ENCODE measurements around the gene PBX3.

The PBX3 gene

GRCh38 chr9:125988479-125989050 lies 241.4 kb downstream of the PBX3 start:
- no peak overlapping the region for H3K4me3 ChIP-seq (ENCODE audit: control insufficient read depth, low read depth, low read length)
- no peak for DNase-seq (ENCODE audit: low read depth)
- no peak for TF ChIP-seq CTCF (IDR thresholded peaks at IDR 0.05; ENCODE audit: control insufficient read depth, insufficient read depth, low read depth, low read length, missing control alignments)

GRCh38 chr9:125989090-125989501 lies 241.9 kb downstream of the PBX3 start:
- TF ChIP-seq CTCF (IDR thresholded peaks at IDR 0.05; ENCODE audit: control insufficient read depth, insufficient read depth, low read depth, low read length, missing control alignments): no peak
- DNase-seq (ENCODE audit: low read depth): no peak
- no peak overlapping the region for H3K4me3 ChIP-seq (ENCODE audit: control insufficient read depth, low read depth, low read length)

- no peak for DNase-seq (ENCODE audit: low read depth)
- TF ChIP-seq CTCF (IDR thresholded peaks at IDR 0.05; ENCODE audit: control insufficient read depth, insufficient read depth, low read depth, low read length, missing control alignments): no peak
- H3K4me3 ChIP-seq (ENCODE audit: control insufficient read depth, low read depth, low read length): no peak overlapping the region
Measured at GRCh38 chr9:125989524-125990180, 242.5 kb downstream of the PBX3 start.

- H3K4me3 ChIP-seq (ENCODE audit: control insufficient read depth, low read depth, low read length): no peak overlapping the region
- DNase-seq (ENCODE audit: low read depth): no peak
- TF ChIP-seq CTCF (IDR thresholded peaks at IDR 0.05; ENCODE audit: control insufficient read depth, insufficient read depth, low read depth, low read length, missing control alignments): no peak
Measured at GRCh38 chr9:125990186-125990792, 243.1 kb downstream of the PBX3 start.

- DNase-seq (ENCODE audit: low read depth): no peak
- TF ChIP-seq CTCF (IDR thresholded peaks at IDR 0.05; ENCODE audit: control insufficient read depth, insufficient read depth, low read depth, low read length, missing control alignments): no peak
- no peak overlapping the region for H3K4me3 ChIP-seq (ENCODE audit: control insufficient read depth, low read depth, low read length)
Measured at GRCh38 chr9:125990793-125991220, 243.6 kb downstream of the PBX3 start.

GRCh38 chr9:125991886-125992529 lies 244.8 kb downstream of the PBX3 start:
- no peak for TF ChIP-seq CTCF (IDR thresholded peaks at IDR 0.05; ENCODE audit: control insufficient read depth, insufficient read depth, low read depth, low read length, missing control alignments)
- H3K4me3 ChIP-seq (ENCODE audit: control insufficient read depth, low read depth, low read length): no peak overlapping the region
- no peak for DNase-seq (ENCODE audit: low read depth)
